Small intestine (tissue), 7 donors: ENCODE measurements around the gene MARK3. TPM values are rescaled to one million over a fixed set of nuclear protein-coding genes. Genes with fewer than 3 reads are reported as not detected.
A peak's percentile ranks its signal among the peaks of the same experiment; 100 is the strongest.

Experiments used
- DNase-seq, 2 donors: peaks; one replicate each; pipeline versions ENCODE4 v3.0.0 to v3.0.0-alpha.2; 2013
- FAIRE-seq: peaks from 2 replicates; lab custom pipeline; 2012; peaks lifted over from hg19 to GRCh38; lab: Jason Lieb, UNC
- H3K27ac ChIP-seq, 3 donors: one replicate each; pipeline ENCODE4 v1.5.1; 2013; ENCODE audit warnings: low read length in 2 of 3, mild to moderate bottlenecking in 2 of 3, control low read depth in 1 of 3, inconsistent platforms in 1 of 3, low read depth in 1 of 3, moderate library complexity in 1 of 3
- H3K27me3 ChIP-seq, 3 donors: one replicate each; pipeline ENCODE4 v1.6.1; 2013; ENCODE audit warnings: low read length in 3 of 3, inconsistent platforms in 1 of 3; ENCODE audit not compliant: control insufficient read depth in 3 of 3, insufficient read depth in 3 of 3
- H3K36me3 ChIP-seq, 3 donors: one replicate each; pipeline ENCODE4 v1.6.1; 2013; ENCODE audit warnings: low read length in 3 of 3, inconsistent platforms in 1 of 3, low read depth in 1 of 3, mild to moderate bottlenecking in 1 of 3, moderate library complexity in 1 of 3; ENCODE audit not compliant: control insufficient read depth in 3 of 3, insufficient read depth in 2 of 3
- H3K4me1 ChIP-seq, 3 donors: one replicate each; pipeline ENCODE4 v1.6.1; 2013; ENCODE audit warnings: low read length in 2 of 3, inconsistent platforms in 1 of 3, low read depth in 1 of 3, mild to moderate bottlenecking in 1 of 3, moderate library complexity in 1 of 3; ENCODE audit not compliant: control insufficient read depth in 3 of 3, insufficient read depth in 2 of 3
- H3K4me3 ChIP-seq, 3 donors: one replicate each; pipeline ENCODE4 v1.5.1; 2013; ENCODE audit warnings: low read length in 3 of 3, control low read depth in 1 of 3, inconsistent platforms in 1 of 3, low read depth in 1 of 3, mild to moderate bottlenecking in 1 of 3, moderate library complexity in 1 of 3
- H3K9me3 ChIP-seq, 2 donors: one replicate each; pipeline ENCODE4 v1.6.1; 2013; ENCODE audit warnings: low read depth in 1 of 2, low read length in 1 of 2; ENCODE audit not compliant: control insufficient read depth in 2 of 2, insufficient read depth in 1 of 2
- WGBS, 3 donors: extraction: QIAGEN DNeasy Blood & Tissue Kit; methylation state at CpG; one replicate each; pipeline ENCODE4 v1.1.7; 2013; 5-methylcytosine and 5-hydroxymethylcytosine counted together
- polyA plus RNA-seq, 4 donors: library from polyadenylated mRNA; stranded (reverse) in 3 of 4; unstranded in 1 of 4; fragments of 200-250 nt in 3 of 4; fragments of 120-200 nt in 1 of 4; gene quantifications; one replicate each; pipeline versions ENCODE4 v1.2.1 to v1.2.3, GENCODE V29; 2013
- donor health status: healthy with polysubstance abuse.
- donor health status: control.
- donor health status: control.
- donor health status: Bipolar disorder and iron deficiency.
- donor health status: healthy.

MARK3 gene
- polyA plus RNA-seq, 4 donors, result 37.7 to 67.8 (median 60.6) TPM

GRCh38 chr14:103519043-103519836 is 134.0 kb downstream of the MARK3 start:
- Histone ChIP-seq H3K36me3 (peaks cover 0 to 38% (median 0%) of the 10 kb centered on the region in 3 donors), H3K9me3 (no peaks in the 10 kb centered on the region), H3K27ac (peak overlapping the region in 1 of 3 donors; percentile 78), H3K4me3 (peak overlapping the region in 1 of 3 donors; percentile 78), H3K27me3 (peaks cover 0 to 4% (median 3%) of the 10 kb centered on the region in 3 donors), H3K4me1 (peaks cover 0 to 45% (median 2%) of the 10 kb centered on the region in 3 donors)
- 44 to 54% (median 46%) methylated on average over 13 of the region's 13 CpGs for WGBS, 3 donors
- peak in 1 of 2 donors; percentile 28 for DNase-seq
- FAIRE-seq, result no peak

GRCh38 chr14:103519837-103520212 is 134.6 kb downstream of the MARK3 start:
- Histone ChIP-seq H3K36me3 (peaks cover 0 to 38% (median 0%) of the 10 kb centered on the region in 3 donors), H3K4me1 (peaks cover 0 to 51% (median 2%) of the 10 kb centered on the region in 3 donors), H3K27ac (peak overlapping the region in 1 of 3 donors; percentile 78), H3K4me3 (peak overlapping the region in 1 of 3 donors; percentile 78), H3K27me3 (peaks cover 0 to 4% (median 3%) of the 10 kb centered on the region in 3 donors), H3K9me3 (no peaks in the 10 kb centered on the region)
- WGBS, 3 donors, result 47 to 72% (median 63%) methylated on average over 22 of the region's 22 CpGs
- DNase-seq (no peak), FAIRE-seq (no peak)

- no peaks in the 10 kb centered on the region for H3K9me3 ChIP-seq
- FAIRE-seq, result no peak
- peaks cover 0 to 55% (median 2%) of the 10 kb centered on the region in 3 donors for H3K4me1 ChIP-seq
- H3K4me3 ChIP-seq, result peak overlapping the region in 2 of 3 donors; percentile 69 to 78
- peaks cover 0 to 4% (median 3%) of the 10 kb centered on the region in 3 donors for H3K27me3 ChIP-seq
- DNase-seq, result no peak
- WGBS, 3 donors, result 26 to 58% (median 42%) methylated on average over 10 of the region's 10 CpGs
- H3K36me3 ChIP-seq, result peaks cover 0 to 35% (median 0%) of the 10 kb centered on the region in 3 donors
- peak overlapping the region in 2 of 3 donors; percentile 65 to 78 for H3K27ac ChIP-seq
These were observed 135.0 kb downstream of the MARK3 start for GRCh38 chr14:103520269-103520656.

DNA sequence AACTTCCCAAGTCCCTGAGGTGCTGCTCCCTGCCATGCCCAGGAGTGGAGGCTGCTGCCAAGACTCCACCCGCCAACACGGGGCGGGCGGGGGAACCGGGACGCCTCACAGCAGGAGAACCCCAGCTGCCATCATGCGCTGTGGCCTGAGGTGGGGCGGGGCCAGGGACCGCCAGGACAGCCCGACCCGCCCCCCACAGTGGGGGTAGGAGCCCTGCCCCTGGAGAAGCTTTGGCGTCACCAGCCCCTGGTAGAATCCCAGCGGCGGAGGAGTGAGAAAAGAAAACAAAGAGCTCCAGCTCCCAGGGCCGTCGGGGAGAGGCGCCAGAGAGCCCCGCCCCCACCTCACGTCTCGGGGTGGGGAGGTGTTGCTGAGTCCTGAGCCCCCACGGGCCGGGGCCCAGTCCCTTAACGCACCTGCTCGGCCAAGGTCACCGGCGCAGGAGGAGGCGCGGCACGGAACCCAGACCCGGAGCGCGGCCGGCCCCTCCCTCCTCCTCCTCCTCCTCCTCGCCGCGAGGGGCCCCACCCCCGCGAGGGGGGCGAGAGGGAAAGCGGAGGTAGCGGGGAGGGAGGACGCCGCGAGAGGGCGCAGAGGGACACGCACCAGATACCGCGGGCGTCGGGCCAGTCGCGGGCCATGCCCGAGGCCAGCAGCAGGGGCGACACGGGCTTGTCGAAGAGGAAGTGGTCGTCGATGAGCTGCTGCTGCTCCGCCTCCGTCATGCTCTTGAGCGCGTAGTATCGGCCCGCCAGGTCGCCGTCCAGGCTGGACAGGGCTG is 135.6 kb downstream of the MARK3 start:
- H3K27ac ChIP-seq, result peak overlapping the region in 2 of 3 donors; percentile 65 to 78
- peak overlapping the region; percentile 59 to 78 (median 69) for H3K4me3 ChIP-seq
- H3K4me1 ChIP-seq, result peaks cover 0 to 61% (median 2%) of the 10 kb centered on the region in 3 donors
- no peaks in the 10 kb centered on the region for H3K9me3 ChIP-seq
- peaks cover 0 to 35% (median 0%) of the 10 kb centered on the region in 3 donors for H3K36me3 ChIP-seq
- DNase-seq (peak; percentile 64 to 90), FAIRE-seq (no peak)
- H3K27me3 ChIP-seq, result peaks cover 0 to 4% (median 3%) of the 10 kb centered on the region in 3 donors
- WGBS, 3 donors, result 0 to 3% (median 0%) methylated on average over 48 to 66 of the region's 66 CpGs

- FAIRE-seq, result no peak
- 1% methylated on average over 33 to 77 of the region's 77 CpGs for WGBS, 3 donors
- Histone ChIP-seq H3K9me3 (no peaks in the 10 kb centered on the region), H3K27ac (peak overlapping the region in 2 of 3 donors; percentile 65 to 78), H3K36me3 (peaks cover 0 to 41% (median 0%) of the 10 kb centered on the region in 3 donors), H3K4me1 (peaks cover 0 to 68% (median 2%) of the 10 kb centered on the region in 3 donors), H3K27me3 (peaks cover 0 to 4% (median 3%) of the 10 kb centered on the region in 3 donors), H3K4me3 (peak overlapping the region; percentile 59 to 78 (median 69))
- DNase-seq, result peak in 1 of 2 donors; percentile 81
These were observed 136.3 kb downstream of the MARK3 start for GRCh38 chr14:103521438-103521950.

DNA sequence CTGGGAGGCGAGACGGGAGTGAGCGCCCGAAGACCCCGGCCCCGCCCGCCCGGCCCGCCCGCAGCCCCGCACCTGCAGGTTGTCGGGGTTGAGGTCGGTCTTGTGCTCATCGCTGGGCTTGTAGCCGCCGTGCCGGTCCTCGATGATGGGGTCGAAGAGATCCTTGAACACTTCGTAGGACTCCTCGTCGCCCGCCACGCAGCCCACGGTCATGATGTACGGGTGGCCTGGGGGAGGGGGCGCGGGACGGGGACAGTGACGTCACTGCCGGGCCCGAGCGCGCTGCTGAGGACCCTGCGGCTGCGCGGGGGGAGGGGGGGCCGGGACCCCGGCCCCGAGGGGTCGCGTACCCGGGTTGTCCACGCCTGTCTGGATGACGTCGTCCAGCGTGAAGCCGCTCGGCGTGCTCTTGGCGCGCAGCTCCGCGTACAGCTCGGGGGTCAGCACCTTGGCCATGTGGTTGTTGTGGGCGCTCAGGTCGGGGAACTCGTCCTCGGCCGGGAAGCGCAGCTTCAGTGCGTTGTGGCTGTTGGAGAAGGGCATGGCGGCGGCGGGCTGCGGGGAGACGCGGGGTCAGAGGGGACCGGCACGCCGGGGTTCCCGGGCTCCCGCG is 136.8 kb downstream of the MARK3 start:
- peaks cover 0 to 73% (median 2%) of the 10 kb centered on the region in 3 donors for H3K4me1 ChIP-seq
- no peaks in the 10 kb centered on the region for H3K9me3 ChIP-seq
- peaks cover 0 to 4% (median 3%) of the 10 kb centered on the region in 3 donors for H3K27me3 ChIP-seq
- peak overlapping the region; percentile 59 to 78 (median 69) for H3K4me3 ChIP-seq
- FAIRE-seq, result no peak
- H3K36me3 ChIP-seq, result peaks cover 0 to 43% (median 0%) of the 10 kb centered on the region in 3 donors
- peak in 1 of 2 donors; percentile 59 for DNase-seq
- peak overlapping the region in 1 of 3 donors; percentile 75 for H3K27ac ChIP-seq
- WGBS, 3 donors, result 1% methylated on average over 38 to 74 of the region's 74 CpGs

GRCh38 chr14:103522649-103523574 is 137.7 kb downstream of the MARK3 start, which contains the start of gene CKB:
TSS of gene CKB (minus strand) at chr14:103522830. CDS start at chr14:103522493, 337 bp downstream.
- Histone ChIP-seq H3K4me1 (peaks cover 0 to 78% (median 2%) of the 10 kb centered on the region in 3 donors), H3K4me3 (peak within 1 kb of the TSS; percentile 59 to 78 (median 69)), H3K36me3 (peaks cover 0 to 41% (median 0%) of the 10 kb centered on the region in 3 donors), H3K9me3 (no peaks in the 10 kb centered on the region), H3K27ac (peak within 1 kb of the TSS in 1 of 3 donors; percentile 93), H3K27me3 (peaks cover 0 to 4% (median 3%) of the 10 kb centered on the region in 3 donors)
- WGBS, 3 donors, result 6 to 16% (median 9%) methylated on average over 67 to 107 of the region's 107 CpGs
- DNase-seq (peak in 1 of 2 donors; percentile 84), FAIRE-seq (no peak)
